Esophagus (tissue), 2 donors: ENCODE results near the gene SET. TPM values are rescaled to one million over a fixed set of nuclear protein-coding genes. Genes with fewer than 3 reads are reported as not detected.

Experiments
- H3K27ac ChIP-seq, 2 donors: one replicate each; pipeline ENCODE4 v1.5.1; 2013; ENCODE audit warnings: low read depth in 2 of 2, mild to moderate bottlenecking in 2 of 2, inconsistent platforms in 1 of 2, low read length in 1 of 2, moderate library complexity in 1 of 2
- H3K27me3 ChIP-seq, 2 donors: one replicate each; pipeline ENCODE4 v1.6.1; 2013; ENCODE audit warnings: low read length in 2 of 2, control low read depth in 1 of 2, mild to moderate bottlenecking in 1 of 2; ENCODE audit not compliant: insufficient read depth in 2 of 2, control insufficient read depth in 1 of 2
- H3K36me3 ChIP-seq, 2 donors: one replicate each; pipeline ENCODE4 v1.6.1; 2013; ENCODE audit warnings: low read length in 1 of 2; ENCODE audit not compliant: control insufficient read depth in 2 of 2, insufficient read depth in 2 of 2
- H3K4me1 ChIP-seq, 2 donors: one replicate each; pipeline ENCODE4 v1.6.1; 2013; ENCODE audit warnings: low read length in 1 of 2; ENCODE audit not compliant: control insufficient read depth in 2 of 2, insufficient read depth in 2 of 2
- H3K4me3 ChIP-seq, 2 donors: one replicate each; pipeline ENCODE4 v1.5.1; 2013; ENCODE audit warnings: low read length in 2 of 2, mild to moderate bottlenecking in 2 of 2, low read depth in 1 of 2, moderate library complexity in 1 of 2
- H3K9me3 ChIP-seq, 2 donors: one replicate each; pipeline ENCODE4 v1.6.1; 2013; ENCODE audit warnings: mild to moderate bottlenecking in 2 of 2, low read depth in 1 of 2, low read length in 1 of 2, moderate library complexity in 1 of 2; ENCODE audit not compliant: control insufficient read depth in 2 of 2, insufficient read depth in 1 of 2
- WGBS, 2 donors: extraction: QIAGEN DNeasy Blood & Tissue Kit; methylation state at CpG; one replicate each; pipeline ENCODE4 v1.1.7; 2013; 5-methylcytosine and 5-hydroxymethylcytosine counted together
- polyA plus RNA-seq, 2 donors: library from polyadenylated mRNA; stranded (reverse); fragments of 200-250 nt; gene quantifications; one replicate each; pipeline ENCODE4 v1.2.3, GENCODE V29; 2013
- donor health status: healthy with polysubstance abuse.
- donor health status: Bipolar disorder and iron deficiency.

The SET gene
- polyA plus RNA-seq, 2 donors = 66.3 to 126 TPM

DNA sequence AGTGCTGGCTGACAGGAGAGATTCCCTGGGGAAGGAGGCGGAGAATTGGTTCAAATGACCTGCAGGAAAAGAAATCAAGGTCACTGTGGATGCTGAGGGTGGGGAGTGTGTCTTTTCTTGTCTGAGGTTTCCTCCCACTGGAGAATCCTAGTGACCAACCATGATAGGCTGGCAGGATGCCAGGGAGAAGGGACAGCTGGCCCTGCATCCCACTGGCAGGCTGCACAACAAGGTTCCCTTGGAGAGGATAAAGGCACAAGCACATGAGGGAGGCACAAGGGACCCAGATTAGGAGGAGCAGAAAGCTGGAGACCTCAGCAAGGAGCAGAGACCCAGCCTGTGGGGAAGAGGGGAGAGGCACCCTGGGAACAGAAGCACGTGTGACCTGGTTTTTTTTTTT is 46.4 kb downstream of the SET start:
- Histone ChIP-seq H3K9me3 (no peaks in the 10 kb centered on the region), H3K27me3 (no peaks in the 10 kb centered on the region), H3K4me1 (peaks cover 0 to 3% of the 10 kb centered on the region in 2 donors), H3K36me3 (peaks cover 9 to 35% of the 10 kb centered on the region in 2 donors), H3K27ac (no peak overlapping the region), H3K4me3 (no peak overlapping the region)
- WGBS, 2 donors = 76 to 80% methylated on average over 2 of the region's 2 CpGs

DNA sequence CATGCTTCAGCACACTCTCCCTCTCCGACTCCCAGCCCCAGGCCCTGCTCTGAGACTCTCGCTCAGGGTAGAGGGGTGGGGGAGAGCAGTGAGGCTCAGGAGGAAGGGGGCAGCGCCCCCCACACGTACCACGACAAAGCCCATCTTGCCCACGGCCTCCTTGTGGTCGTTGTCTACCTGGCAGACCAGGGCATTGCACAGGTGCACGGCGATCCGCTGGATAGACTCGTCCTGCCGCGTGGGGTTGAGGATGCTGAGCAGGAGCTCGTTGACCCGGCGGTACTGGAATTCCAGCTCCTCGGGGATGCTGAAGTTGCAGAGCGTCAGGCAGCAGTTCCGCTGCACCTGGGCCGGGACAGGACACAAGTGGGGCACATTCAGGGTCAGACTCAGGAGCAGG is 53.4 kb downstream of the SET start:
- WGBS, 2 donors = 82 to 84% methylated on average over 20 of the region's 20 CpGs
- peaks cover 6 to 20% of the 10 kb centered on the region in 2 donors for H3K36me3 ChIP-seq
- H3K27ac ChIP-seq = no peak overlapping the region
- no peak overlapping the region for H3K4me3 ChIP-seq
- H3K4me1 ChIP-seq = no peaks in the 10 kb centered on the region
- H3K27me3 ChIP-seq = no peaks in the 10 kb centered on the region
- H3K9me3 ChIP-seq = no peaks in the 10 kb centered on the region

DNA sequence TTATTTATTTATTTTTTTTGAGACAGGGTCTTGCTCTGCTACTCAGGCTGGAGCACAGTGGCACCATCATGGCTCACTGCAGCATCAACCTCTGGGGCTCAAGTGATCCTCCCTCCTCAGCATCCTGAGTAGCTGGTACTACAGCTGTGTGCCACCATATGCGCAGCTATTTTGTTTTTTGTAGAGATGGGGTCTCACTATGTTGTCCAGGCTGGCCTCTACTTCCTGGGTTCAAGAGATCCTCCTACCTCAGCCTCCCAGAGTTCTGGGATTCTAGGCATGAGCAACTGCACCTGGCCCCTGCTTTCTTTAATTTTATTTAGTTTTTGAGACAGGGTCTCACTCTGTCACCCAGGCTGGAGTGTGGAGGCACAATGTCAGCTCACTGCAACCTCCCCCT is 54.4 kb downstream of the SET start:
- no peaks in the 10 kb centered on the region for H3K4me1 ChIP-seq
- no peaks in the 10 kb centered on the region for H3K27me3 ChIP-seq
- no peak overlapping the region for H3K4me3 ChIP-seq
- H3K27ac ChIP-seq = no peak overlapping the region
- WGBS, 2 donors = 93 to 96% methylated on average over 1 of the region's 1 CpG
- H3K9me3 ChIP-seq = no peaks in the 10 kb centered on the region
- H3K36me3 ChIP-seq = peaks cover 6 to 20% of the 10 kb centered on the region in 2 donors

Other genes starting within 250 kb of the SET start
- gene ODF2, start 233.2 kb upstream of the SET start, polyA plus RNA-seq = 10 to 100 TPM; 10.0 to 12.6 TPM
- 10 to 100 TPM in 1 of 2 donors, 1 to 10 TPM in 1; 9.5 to 12.8 TPM for gene GLE1, start 184.5 kb upstream of the SET start, polyA plus RNA-seq
- gene SPTAN1, start 136.6 kb upstream of the SET start, polyA plus RNA-seq = 100 to 1,000 TPM; 101 to 109 TPM
- gene DYNC2I2, start 32.4 kb upstream of the SET start, polyA plus RNA-seq = 10 to 100 TPM; 45.7 to 48.0 TPM
- 1 to 10 TPM; 3.5 to 4.3 TPM for gene PKN3, start 13.3 kb downstream of the SET start, polyA plus RNA-seq
- 10 to 100 TPM; 73.2 to 76.0 TPM for gene ZDHHC12, start 34.9 kb downstream of the SET start, polyA plus RNA-seq
- gene ZER1, start 82.7 kb downstream of the SET start, polyA plus RNA-seq = 10 to 100 TPM; 15.1 to 16.8 TPM
- gene TBC1D13, start 98.0 kb downstream of the SET start, polyA plus RNA-seq = 10 to 100 TPM in 1 of 2 donors, 1 to 10 TPM in 1; 9.7 to 10.8 TPM
- 10 to 100 TPM; 21.0 to 26.2 TPM for gene ENDOG, start 129.3 kb downstream of the SET start, polyA plus RNA-seq
- gene SPOUT1, start 140.6 kb downstream of the SET start, polyA plus RNA-seq = 10 to 100 TPM; 23.6 to 26.6 TPM
- 1 to 10 TPM; 4.0 to 6.7 TPM for gene KYAT1, start 192.7 kb downstream of the SET start, polyA plus RNA-seq
- gene LRRC8A, start 192.9 kb downstream of the SET start, polyA plus RNA-seq = 10 to 100 TPM; 38.5 to 55.6 TPM
- gene PHYHD1, start 231.8 kb downstream of the SET start, polyA plus RNA-seq = 10 to 100 TPM; 19.8 to 39.5 TPM